Cardiac fibroblast (primary cell): ENCODE data around the gene DLX4.

Experiments
- DNase-seq, 2 donors: peaks; one replicate each; pipeline versions ENCODE4 v3.0.0 to v3.0.0-alpha.2; 2010; ENCODE audit warnings: low read depth in 2 of 2
- H3K4me3 ChIP-seq, 2 donors: replicated peaks in 1 of 2; 1 replicate in 1 of 2; 2 replicates in 1 of 2; pipeline ENCODE4 v1.5.1; 2011; ENCODE audit warnings: low read depth in 2 of 2, low read length in 2 of 2, mild to moderate bottlenecking in 2 of 2, moderate library complexity in 1 of 2
- TF ChIP-seq, protein P1 (sequence below): IDR thresholded peaks from one replicate; pipeline ENCODE4 v1.5.1; 2011; ENCODE audit warnings: low read depth, mild to moderate bottlenecking, low read length, inconsistent platforms

Gene DLX4

DNA sequence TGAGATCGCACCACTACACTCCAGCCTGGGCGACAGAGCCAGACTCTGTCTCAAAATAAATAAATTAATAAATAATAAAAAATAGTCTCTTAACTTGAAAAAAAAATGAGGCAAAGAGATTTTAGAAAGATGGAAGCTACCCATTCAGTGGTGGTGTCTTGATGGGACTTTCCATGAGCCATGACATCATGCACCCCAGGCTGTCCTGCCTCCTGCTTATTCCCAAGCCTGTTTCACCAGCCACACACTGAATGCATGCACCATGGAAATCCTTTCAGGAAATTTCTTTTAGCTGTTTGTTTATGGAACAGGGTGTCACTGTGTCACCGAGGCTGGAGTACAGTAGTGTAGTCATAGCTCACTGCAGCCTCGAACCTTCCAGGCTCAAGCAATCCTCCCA lies 34.9 kb downstream of the DLX4 start:
- no peak for DNase-seq
- TF ChIP-seq, protein P1, sequence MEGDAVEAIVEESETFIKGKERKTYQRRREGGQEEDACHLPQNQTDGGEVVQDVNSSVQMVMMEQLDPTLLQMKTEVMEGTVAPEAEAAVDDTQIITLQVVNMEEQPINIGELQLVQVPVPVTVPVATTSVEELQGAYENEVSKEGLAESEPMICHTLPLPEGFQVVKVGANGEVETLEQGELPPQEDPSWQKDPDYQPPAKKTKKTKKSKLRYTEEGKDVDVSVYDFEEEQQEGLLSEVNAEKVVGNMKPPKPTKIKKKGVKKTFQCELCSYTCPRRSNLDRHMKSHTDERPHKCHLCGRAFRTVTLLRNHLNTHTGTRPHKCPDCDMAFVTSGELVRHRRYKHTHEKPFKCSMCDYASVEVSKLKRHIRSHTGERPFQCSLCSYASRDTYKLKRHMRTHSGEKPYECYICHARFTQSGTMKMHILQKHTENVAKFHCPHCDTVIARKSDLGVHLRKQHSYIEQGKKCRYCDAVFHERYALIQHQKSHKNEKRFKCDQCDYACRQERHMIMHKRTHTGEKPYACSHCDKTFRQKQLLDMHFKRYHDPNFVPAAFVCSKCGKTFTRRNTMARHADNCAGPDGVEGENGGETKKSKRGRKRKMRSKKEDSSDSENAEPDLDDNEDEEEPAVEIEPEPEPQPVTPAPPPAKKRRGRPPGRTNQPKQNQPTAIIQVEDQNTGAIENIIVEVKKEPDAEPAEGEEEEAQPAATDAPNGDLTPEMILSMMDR, result no peak
- no peak overlapping the region for H3K4me3 ChIP-seq

DNA sequence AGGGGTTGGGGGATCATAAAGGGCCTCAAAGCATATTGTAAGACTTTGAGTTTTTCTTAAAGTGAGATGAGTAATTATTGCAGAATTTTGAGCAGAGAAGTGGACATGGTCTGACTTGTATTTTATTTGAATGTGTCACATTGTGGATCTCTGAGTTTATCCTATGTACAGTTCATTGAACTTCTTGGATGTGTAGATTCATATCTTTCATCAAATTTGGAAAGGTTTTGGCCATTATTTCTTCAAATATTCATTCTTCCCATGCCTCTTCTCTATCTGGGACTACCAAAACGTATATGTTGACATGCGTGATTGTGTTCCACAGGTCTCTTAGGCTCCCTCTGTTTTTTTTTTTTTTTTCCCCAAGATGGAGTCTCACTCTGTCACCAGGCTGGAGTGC lies 40.3 kb downstream of the DLX4 start:
- no peak for DNase-seq
- TF ChIP-seq, protein P1, result no peak
- no peak overlapping the region for H3K4me3 ChIP-seq

GRCh38 chr17:50013079-50013478 lies 44.1 kb downstream of the DLX4 start:
- DNase-seq, result no peak
- no peak overlapping the region for H3K4me3 ChIP-seq
- TF ChIP-seq, protein P1, result no peak

GRCh38 chr17:50014471-50015088 lies 45.6 kb downstream of the DLX4 start:
- DNase-seq, result no peak
- H3K4me3 ChIP-seq, result no peak overlapping the region
- TF ChIP-seq, protein P1, result no peak

- no peak overlapping the region for H3K4me3 ChIP-seq
- DNase-seq, result no peak
- TF ChIP-seq, protein P1, result no peak
Observed at GRCh38 chr17:50015146-50015545, 46.2 kb downstream of the DLX4 start.

DNA sequence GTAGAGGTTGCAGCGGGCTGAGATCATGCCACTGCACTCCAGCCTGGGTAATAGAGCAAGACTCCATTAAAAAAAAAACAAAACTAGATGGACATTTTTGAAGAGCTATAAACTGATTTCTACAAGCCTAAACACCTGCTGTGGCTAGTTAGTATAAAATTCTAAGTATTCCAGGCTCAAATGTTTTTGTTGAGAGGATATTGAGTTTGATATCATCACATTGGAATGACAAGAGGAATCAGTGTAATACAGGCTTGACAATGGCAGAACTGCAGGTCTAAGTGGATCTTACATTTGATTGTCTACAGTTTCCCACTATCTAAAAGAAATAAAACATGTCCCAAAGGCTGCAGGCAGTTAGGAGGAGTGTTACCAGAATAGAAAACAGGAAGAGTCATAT lies 49.9 kb downstream of the DLX4 start:
- TF ChIP-seq, protein P1, result no peak
- H3K4me3 ChIP-seq, result no peak overlapping the region
- no peak for DNase-seq
